ENCODE measurements around the gene DENND2C.
"Not testable (repeated sequence)": the region's sequence is repeated elsewhere in the genome, so short reads cannot be mapped to it uniquely, and the experiment has no call there.

Gene DENND2C

GRCh38 chr1:114589122-114589521 lies 80.7 kb downstream of the DENND2C start:
- no peak overlapping the region for H3K27ac Mint-ChIP-seq
- H3K36me3 Mint-ChIP-seq = no peaks in the 10 kb centered on the region
- H3K9me3 Mint-ChIP-seq = no peaks in the 10 kb centered on the region
- no peak for DNase-seq (ENCODE audit: low spot score in 2 of 2)
- H3K4me3 Mint-ChIP-seq = no peak overlapping the region
- H3K4me1 Mint-ChIP-seq = no peaks in the 10 kb centered on the region
- ATAC-seq = no peak

- Mint-ChIP-seq H3K27ac (no peak overlapping the region), H3K36me3 (no peaks in the 10 kb centered on the region)
Observed at GRCh38 chr1:114588196-114588689, 81.6 kb downstream of the DENND2C start.

GRCh38 chr1:114587203-114587991 lies 82.5 kb downstream of the DENND2C start:
- H3K9me3 Mint-ChIP-seq = peaks cover 1% of the 10 kb centered on the region
- ATAC-seq (no peak), DNase-seq (ENCODE audit: low spot score in 2 of 2) (no peak)
- no peak overlapping the region for H3K4me3 Mint-ChIP-seq
- no peak overlapping the region for H3K27ac Mint-ChIP-seq
- H3K36me3 Mint-ChIP-seq = peaks cover 2% of the 10 kb centered on the region
- peaks cover 3% of the 10 kb centered on the region for H3K4me1 Mint-ChIP-seq

More at GRCh38 chr1:114588196-114588689, 81.6 kb downstream of the DENND2C start:
- Mint-ChIP-seq H3K9me3 (no peaks in the 10 kb centered on the region), H3K4me1 (no peaks in the 10 kb centered on the region), H3K4me3 (no peak overlapping the region)
- DNase-seq (ENCODE audit: low spot score in 2 of 2) = no peak
- ATAC-seq = no peak

- Mint-ChIP-seq H3K4me3 (no peak overlapping the region), H3K9me3 (peaks cover 6% of the 10 kb centered on the region), H3K36me3 (peaks cover 8% of the 10 kb centered on the region), H3K27ac (no peak overlapping the region), H3K4me1 (peaks cover 11% of the 10 kb centered on the region)
- no peak for DNase-seq (ENCODE audit: low spot score in 2 of 2)
- ATAC-seq = no peak
Observed at GRCh38 chr1:114586513-114587047, 83.3 kb downstream of the DENND2C start.

DNA sequence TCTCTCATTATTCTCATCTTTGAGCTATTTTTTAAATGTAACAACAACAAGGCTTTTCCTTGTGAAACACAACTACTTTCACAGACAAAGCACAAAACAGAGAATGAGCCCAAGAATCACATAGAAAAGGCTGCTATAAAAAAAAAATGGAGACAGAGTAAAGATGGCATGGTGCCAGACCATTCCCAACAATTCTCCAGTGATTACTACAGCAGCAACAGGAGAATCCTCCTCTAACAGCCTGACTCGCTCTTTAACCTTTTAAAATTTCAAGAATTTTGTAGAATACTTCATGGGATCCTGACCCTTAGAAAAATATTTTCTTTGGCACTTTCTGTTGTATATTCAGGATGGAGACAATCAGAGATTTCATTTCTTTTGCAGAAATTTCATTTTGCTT lies 84.6 kb downstream of the DENND2C start:
- Mint-ChIP-seq H3K9me3 (peaks cover 6% of the 10 kb centered on the region), H3K4me3 (no peak overlapping the region), H3K27ac (no peak overlapping the region), H3K36me3 (peaks cover 19% of the 10 kb centered on the region), H3K4me1 (peaks cover 11% of the 10 kb centered on the region)
- ATAC-seq (no peak), DNase-seq (ENCODE audit: low spot score in 2 of 2) (no peak)

DNA sequence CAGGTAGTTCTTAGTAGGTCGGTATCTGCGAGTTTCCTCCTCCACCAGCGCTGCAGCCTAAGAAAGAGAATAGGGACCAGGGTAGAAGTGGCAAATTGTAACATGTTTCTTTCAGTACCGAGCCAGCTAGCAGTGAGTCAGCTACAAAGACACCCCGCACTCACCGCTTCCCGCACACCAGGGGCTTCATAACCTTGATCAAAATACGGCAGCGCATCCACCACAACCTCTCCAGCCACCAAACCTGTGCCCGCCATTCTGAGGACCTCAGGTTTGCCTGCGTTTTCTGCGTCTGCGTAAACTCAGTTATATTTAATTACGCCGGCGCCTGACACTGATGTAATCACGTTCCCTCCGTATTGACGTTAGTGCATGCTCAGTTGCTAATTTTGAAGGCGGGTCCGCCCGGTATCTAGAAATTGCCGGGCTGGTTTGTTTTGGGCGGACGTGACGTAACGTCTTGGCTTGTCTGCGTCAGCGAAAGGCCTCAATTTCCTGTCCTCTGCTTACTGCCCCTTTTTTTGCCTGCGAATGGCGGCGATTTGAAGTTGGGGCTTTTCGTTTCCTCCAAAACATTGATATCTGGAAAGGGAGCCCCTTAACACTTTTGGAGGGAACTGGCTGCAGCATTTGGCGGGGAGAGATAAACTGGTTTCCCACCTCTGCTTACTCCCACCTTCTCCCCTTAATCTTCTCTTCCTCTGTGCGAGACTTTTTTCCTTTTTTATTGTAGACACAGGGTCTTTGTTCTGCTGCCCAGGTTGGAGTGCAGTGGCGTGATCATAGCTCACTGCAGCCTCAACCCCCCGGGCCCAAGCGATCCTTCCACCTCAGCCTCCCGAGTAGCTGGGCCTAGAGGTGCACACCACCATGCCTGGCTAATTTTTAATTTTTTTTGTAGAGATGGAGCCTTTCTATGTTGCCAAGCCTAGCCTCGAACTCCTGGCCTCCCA lies 88.2 kb downstream of the DENND2C start, which contains the start of gene BCAS2:
TSS of gene BCAS2 (minus strand) at position 281 of the 953 bp plus-strand sequence. CDS start at position 257, 24 bp downstream.
- H3K4me1 Mint-ChIP-seq = peaks cover 19% of the 10 kb centered on the region

GRCh38 chr1:114574365-114574764 lies 95.5 kb downstream of the DENND2C start:
- DNase-seq (ENCODE audit: low spot score in 2 of 2) (no peak), ATAC-seq (no peak)
- Mint-ChIP-seq H3K9me3 (no peaks in the 10 kb centered on the region), H3K4me1 (peaks cover 5% of the 10 kb centered on the region), H3K4me3 (no peak overlapping the region), H3K27ac (no peak overlapping the region), H3K36me3 (peaks cover 100% of the 10 kb centered on the region)

More for the DNA sequence above, 88.2 kb downstream of the DENND2C start, which contains the start of gene BCAS2:
- DNase-seq (ENCODE audit: low spot score in 2 of 2) = peak; percentile 72 to 94
- H3K27ac Mint-ChIP-seq = peak within 1 kb of the TSS; percentile 98
- H3K9me3 Mint-ChIP-seq = peaks cover 6% of the 10 kb centered on the region
- peak; percentile 99 for ATAC-seq
- peak within 1 kb of the TSS; percentile 86 for H3K4me3 Mint-ChIP-seq
- H3K36me3 Mint-ChIP-seq = peaks cover 55% of the 10 kb centered on the region

DNA sequence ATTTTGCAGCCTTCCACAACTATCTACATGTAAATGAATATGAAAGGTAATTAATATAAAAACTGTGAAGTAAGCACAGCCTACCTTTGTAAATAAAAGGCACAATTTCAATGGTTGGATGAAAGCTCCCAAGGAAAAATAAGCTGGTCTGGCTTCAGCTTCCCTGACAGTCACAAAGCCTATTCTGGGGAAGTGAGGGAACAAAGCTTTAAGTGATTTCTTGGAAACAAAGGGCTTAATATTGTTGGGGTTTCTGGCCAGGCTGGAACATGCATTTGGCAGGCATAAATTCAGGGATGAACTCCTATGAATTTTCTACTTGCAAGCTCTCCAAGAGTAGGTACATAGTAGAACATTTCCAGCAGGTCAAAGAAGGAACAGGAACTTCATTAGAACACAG lies 105.7 kb downstream of the DENND2C start:
- DNase-seq (ENCODE audit: low spot score in 2 of 2) = no peak
- H3K27ac Mint-ChIP-seq = no peak overlapping the region
- H3K4me3 Mint-ChIP-seq = no peak overlapping the region
- no peak for ATAC-seq
- no peaks in the 10 kb centered on the region for H3K9me3 Mint-ChIP-seq
- peaks cover 45% of the 10 kb centered on the region for H3K36me3 Mint-ChIP-seq
- H3K4me1 Mint-ChIP-seq = no peaks in the 10 kb centered on the region

- DNase-seq (ENCODE audit: low spot score in 2 of 2); H3K9me3 Mint-ChIP-seq; ATAC-seq; H3K4me3 Mint-ChIP-seq; H3K27ac Mint-ChIP-seq; H3K4me1 Mint-ChIP-seq: not testable (repeated sequence)
- H3K36me3 Mint-ChIP-seq = peaks cover 34% of the 10 kb centered on the region
Observed at GRCh38 chr1:114562978-114563510, 106.8 kb downstream of the DENND2C start.

DNA sequence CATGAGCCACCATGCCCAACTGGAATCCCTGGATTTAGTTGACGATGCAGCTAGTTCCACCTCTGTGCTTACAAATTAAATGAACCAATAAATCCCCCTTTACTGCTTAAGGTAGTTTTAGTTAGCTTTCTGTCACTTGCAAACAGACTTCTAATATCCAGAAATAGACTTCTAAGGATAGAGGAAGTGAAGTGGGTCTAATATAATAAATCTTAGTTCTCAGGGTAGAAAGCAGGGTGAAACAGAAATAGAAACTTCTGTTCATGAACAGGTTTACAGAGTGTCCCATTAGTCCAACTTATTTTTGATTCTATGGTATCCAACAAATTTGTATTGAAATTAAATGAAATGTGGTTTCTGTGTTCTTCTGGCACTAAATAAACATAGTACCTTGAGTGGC lies 108.5 kb downstream of the DENND2C start:
- no peak for ATAC-seq
- no peaks in the 10 kb centered on the region for H3K9me3 Mint-ChIP-seq
- H3K36me3 Mint-ChIP-seq = peaks cover 17% of the 10 kb centered on the region
- no peak overlapping the region for H3K4me3 Mint-ChIP-seq
- no peaks in the 10 kb centered on the region for H3K4me1 Mint-ChIP-seq
- no peak for DNase-seq (ENCODE audit: low spot score in 2 of 2)
- no peak overlapping the region for H3K27ac Mint-ChIP-seq

DNA sequence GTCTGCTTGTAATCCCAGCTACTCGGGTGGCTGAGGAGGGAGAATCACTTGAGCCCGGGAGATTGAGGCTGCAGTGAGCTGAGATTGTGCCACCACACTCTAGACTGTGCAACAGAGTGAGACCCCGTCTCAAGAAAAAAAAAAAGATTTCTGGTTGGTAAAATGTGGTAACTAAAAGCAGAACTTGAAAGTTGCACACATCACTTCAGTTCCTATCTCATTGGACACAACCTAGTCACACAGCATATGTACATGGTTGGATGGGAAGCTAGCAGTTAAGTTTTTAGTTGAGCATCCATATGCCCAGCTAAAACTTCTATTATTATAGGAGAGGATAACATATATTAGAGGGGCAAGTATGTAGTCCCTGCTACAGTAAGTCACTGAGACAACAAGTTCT lies 110.5 kb downstream of the DENND2C start:
- no peak for DNase-seq (ENCODE audit: low spot score in 2 of 2)
- Mint-ChIP-seq H3K4me1 (no peaks in the 10 kb centered on the region), H3K9me3 (no peaks in the 10 kb centered on the region), H3K36me3 (no peaks in the 10 kb centered on the region), H3K4me3 (no peak overlapping the region), H3K27ac (no peak overlapping the region)
- ATAC-seq = no peak

- ATAC-seq (no peak), DNase-seq (ENCODE audit: low spot score in 2 of 2) (no peak)
- H3K9me3 Mint-ChIP-seq = no peaks in the 10 kb centered on the region
- H3K4me1 Mint-ChIP-seq = no peaks in the 10 kb centered on the region
- no peak overlapping the region for H3K27ac Mint-ChIP-seq
- H3K36me3 Mint-ChIP-seq = no peaks in the 10 kb centered on the region
- H3K4me3 Mint-ChIP-seq = no peak overlapping the region
Observed at GRCh38 chr1:114558544-114558943, 111.3 kb downstream of the DENND2C start.

DNA sequence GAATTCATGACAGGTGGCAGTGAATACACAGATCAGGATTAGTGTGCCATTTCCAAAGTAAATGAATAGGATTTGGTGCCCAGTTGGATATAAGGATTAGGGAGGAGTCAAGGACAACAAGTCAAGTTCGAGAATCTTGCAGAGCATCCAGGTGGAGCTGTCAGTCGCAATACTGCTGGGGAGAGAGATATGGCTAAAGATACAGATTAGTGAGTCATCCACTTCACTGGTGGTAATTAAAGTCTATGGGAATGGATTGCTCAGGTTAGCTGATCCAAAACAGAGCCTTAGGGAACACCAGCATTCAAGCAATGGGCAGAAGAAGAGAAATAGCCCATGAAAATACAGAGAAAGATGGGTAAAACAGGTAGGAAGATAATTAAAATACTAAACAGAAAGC lies 115.3 kb downstream of the DENND2C start:
- Mint-ChIP-seq H3K4me1 (no peaks in the 10 kb centered on the region), H3K9me3 (no peaks in the 10 kb centered on the region), H3K36me3 (no peaks in the 10 kb centered on the region), H3K27ac (no peak overlapping the region), H3K4me3 (no peak overlapping the region)
- no peak for ATAC-seq
- no peak for DNase-seq (ENCODE audit: low spot score in 2 of 2)

- H3K9me3 Mint-ChIP-seq = no peaks in the 10 kb centered on the region
- ATAC-seq = no peak
- no peaks in the 10 kb centered on the region for H3K4me1 Mint-ChIP-seq
Observed at GRCh38 chr1:114552106-114552639, 117.7 kb downstream of the DENND2C start.

DNA sequence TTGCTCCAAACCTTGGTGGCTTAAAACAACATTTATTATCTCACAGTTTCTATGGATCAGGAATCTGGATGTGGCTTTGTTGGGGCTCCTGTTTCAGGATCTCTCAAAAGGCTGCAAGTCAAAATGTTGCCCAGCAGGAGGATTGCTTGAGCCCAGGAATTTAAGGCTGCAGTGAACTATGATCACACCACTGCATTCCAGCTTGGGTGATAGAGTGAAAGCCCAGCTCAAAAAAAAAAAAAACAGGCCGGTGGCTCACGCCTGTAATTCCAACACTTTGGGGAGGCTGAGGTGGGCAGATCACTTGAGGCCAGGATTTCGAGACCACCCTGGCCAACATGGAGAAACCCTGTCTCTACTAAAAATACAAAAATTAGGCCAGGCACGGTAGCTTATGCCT lies 118.4 kb downstream of the DENND2C start:
- Mint-ChIP-seq H3K9me3 (no peaks in the 10 kb centered on the region), H3K36me3 (no peaks in the 10 kb centered on the region), H3K4me3 (no peak overlapping the region), H3K4me1 (no peaks in the 10 kb centered on the region), H3K27ac (no peak overlapping the region)
- ATAC-seq (no peak), DNase-seq (ENCODE audit: low spot score in 2 of 2) (no peak)

More at GRCh38 chr1:114552106-114552639, 117.7 kb downstream of the DENND2C start:
- no peak for DNase-seq (ENCODE audit: low spot score in 2 of 2)
- Mint-ChIP-seq H3K27ac (no peak overlapping the region), H3K4me3 (no peak overlapping the region), H3K36me3 (no peaks in the 10 kb centered on the region)

Measured in stimulated activated effector memory CD8-positive, alpha-beta T cell treated with anti-CD3 and anti-CD28 coated beads, Interleukin-12 subunit alpha, Interleukin-12 subunit beta, amount 100 ng/mL, for 72 hours (primary cell).